Naive thymus-derived CD4-positive, alpha-beta T cell (primary cell): ENCODE data around the gene ITGB5. TPM values are rescaled to one million over a fixed set of nuclear protein-coding genes. Genes with fewer than 3 reads are reported as not detected.

Source experiments
- ATAC-seq: fragments of 150-1000 bp; cut with Tn5 transposase; 2 replicates; pipeline ENCODE4 v1.10.0; 2021; ENCODE audit warnings: mild to moderate bottlenecking, moderate library complexity
- CTCF ChIA-PET: fragments of 350-600 bp; sonication (Branson Sonifier 250); formaldehyde crosslinking; loops from one replicate; lab custom pipeline; 2021; ENCODE audit warnings: antibody characterized with exemption; lab: Charles Lee
- POLR2A ChIA-PET: fragments of 350-600 bp; sonication (Branson Sonifier 250); formaldehyde crosslinking; loops from one replicate; lab custom pipeline; 2021; ENCODE audit warnings: antibody characterized with exemption, inconsistent platforms; lab: Charles Lee
- DNase-seq, 9 donors: peaks; one replicate each; pipeline versions ENCODE4 v3.0.0 to v3.0.0-alpha.2; 2020 to 2022; ENCODE audit warnings: mixed read lengths in 1 of 9
- H3K27ac ChIP-seq: one replicate; pipeline ENCODE4 v1.7.0; 2013; ENCODE audit warnings: mild to moderate bottlenecking, low read depth, low read length, moderate library complexity
- H3K27me3 ChIP-seq, 2 donors: one replicate each; pipeline ENCODE4 v1.7.0; 2013; ENCODE audit warnings: low read length in 2 of 2, mild to moderate bottlenecking in 2 of 2, moderate library complexity in 2 of 2; ENCODE audit not compliant: control insufficient read depth in 2 of 2, insufficient read depth in 2 of 2
- H3K36me3 ChIP-seq, 3 experiments: 1 replicate in 2 of 3; 2 replicates in 1 of 3; pipeline ENCODE4 v1.7.0; 2013; ENCODE audit warnings: low read length in 3 of 3, mild to moderate bottlenecking in 3 of 3, moderate library complexity in 1 of 3; ENCODE audit not compliant: insufficient read depth in 3 of 3, control insufficient read depth in 2 of 3
- H3K4me1 ChIP-seq, 2 donors: one replicate each; pipeline ENCODE4 v1.7.0; 2013; ENCODE audit warnings: low read length in 2 of 2, mild to moderate bottlenecking in 2 of 2, moderate library complexity in 1 of 2; ENCODE audit not compliant: control insufficient read depth in 2 of 2, insufficient read depth in 2 of 2
- H3K4me3 ChIP-seq: 2 replicates; pipeline ENCODE4 v1.7.0; 2013; ENCODE audit warnings: mild to moderate bottlenecking, low read length
- H3K9me3 ChIP-seq, 3 experiments: 1 replicate in 2 of 3; 2 replicates in 1 of 3; pipeline ENCODE4 v1.7.0; 2013; ENCODE audit warnings: low read length in 3 of 3; ENCODE audit not compliant: control insufficient read depth in 2 of 3
- H3K27ac Mint-ChIP-seq, 9 donors: one replicate each; pipeline ENCODE4 v1.8.0; 2020 to 2022; ENCODE audit warnings: mixed read lengths in 9 of 9, mild to moderate bottlenecking in 8 of 9, moderate library complexity in 5 of 9, inconsistent platforms in 2 of 9
- H3K27me3 Mint-ChIP-seq, 5 donors: one replicate each; pipeline ENCODE4 v1.8.0; 2021 to 2022; ENCODE audit warnings: mixed read lengths in 5 of 5, mild to moderate bottlenecking in 1 of 5
- H3K36me3 Mint-ChIP-seq, 5 donors: one replicate each; pipeline ENCODE4 v1.8.0; 2020 to 2022; ENCODE audit warnings: mixed read lengths in 5 of 5, mild to moderate bottlenecking in 3 of 5, inconsistent platforms in 1 of 5
- H3K4me1 Mint-ChIP-seq, 7 donors: one replicate each; pipeline ENCODE4 v1.8.0; 2020 to 2022; ENCODE audit warnings: mixed read lengths in 7 of 7, mild to moderate bottlenecking in 3 of 7, inconsistent platforms in 1 of 7
- H3K4me3 Mint-ChIP-seq, 10 donors: one replicate each; pipeline ENCODE4 v1.8.0; 2020 to 2022; ENCODE audit warnings: mild to moderate bottlenecking in 10 of 10, mixed read lengths in 10 of 10, moderate library complexity in 6 of 10, inconsistent platforms in 2 of 10
- H3K9me3 Mint-ChIP-seq, 11 donors: one replicate each; pipeline ENCODE4 v1.8.0; 2020 to 2022; ENCODE audit warnings: mixed read lengths in 11 of 11, mild to moderate bottlenecking in 4 of 11, inconsistent platforms in 1 of 11, moderate library complexity in 1 of 11
- intact Hi-C, 2 donors: fragments of 100-400 bp; cut with micrococcal nuclease; formaldehyde crosslinking; loops; one replicate each; pipeline ENCODE4 v1.15.1; 2023
- polyA plus RNA-seq, 2 donors: library from polyadenylated mRNA; unstranded; fragments of 300-500 nt; fragmentation: Illumina TruSeq; gene quantifications; one replicate each; pipeline ENCODE4 v1.2.3, GENCODE V29; 2021
- total RNA-seq, 6 experiments: library from RNA in 5 of 6; stranded (reverse) in 5 of 6; gene quantifications; 1 replicate in 5 of 6; 2 replicates in 1 of 6; pipeline ENCODE4 v1.2.3 and lab custom pipeline; 2021 to 2026

Gene ITGB5
- total and polyA plus RNA-seq, 7 experiments from 2014 or later = 0.29 to 3.5 (median 2.1) TPM; not detected in 2

DNA sequence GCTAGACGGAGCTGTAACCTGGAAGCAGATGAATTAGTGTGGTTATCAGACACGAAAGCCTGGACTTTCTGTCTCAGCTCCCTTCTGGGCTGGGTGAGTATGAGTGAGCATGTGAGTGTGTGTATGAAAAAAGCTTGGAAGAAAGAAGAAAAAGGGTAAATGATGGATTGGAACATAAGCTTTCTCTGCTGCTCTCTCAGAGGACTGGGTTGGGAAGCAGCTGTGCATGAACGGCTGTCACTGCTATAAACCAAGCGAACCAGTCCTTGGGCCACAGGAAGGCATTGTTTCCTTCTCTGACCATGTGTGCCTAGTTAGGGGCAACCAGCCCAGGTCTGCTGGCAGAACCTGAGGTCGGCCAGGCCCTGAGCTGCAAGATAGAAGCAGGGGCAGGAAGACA, 119.9 kb downstream of the ITGB5 start:
- no peaks in the 10 kb centered on the region for H3K9me3 ChIP-seq
- Mint-ChIP-seq H3K27ac (peak overlapping the region in 1 of 9 donors; percentile 30), H3K27me3 (peaks cover 0 to 12% (median 8%) of the 10 kb centered on the region in 5 donors), H3K36me3 (no peaks in the 10 kb centered on the region), H3K4me1 (no peaks in the 10 kb centered on the region), H3K4me3 (no peak overlapping the region), H3K9me3 (no peaks in the 10 kb centered on the region)
- ChIA-PET CTCF (interaction anchor here (1.8 kb wide), 1 partner anchor 134 kb away, joined by 7 read pairs; no protein-coding TSS in a partner anchor), POLR2A (no interaction called here)
- H3K36me3 ChIP-seq = no peaks in the 10 kb centered on the region
- H3K4me1 ChIP-seq = no peaks in the 10 kb centered on the region
- ATAC-seq (no peak), DNase-seq (no peak)
- no peak overlapping the region for H3K27ac ChIP-seq
- intact Hi-C loops = loop anchor here in 1 of 2 donors (10.0 kb wide), 1 partner anchor 378 kb away; no protein-coding TSS in a partner anchor
- H3K4me3 ChIP-seq = no peak overlapping the region
- no peaks in the 10 kb centered on the region for H3K27me3 ChIP-seq

DNA sequence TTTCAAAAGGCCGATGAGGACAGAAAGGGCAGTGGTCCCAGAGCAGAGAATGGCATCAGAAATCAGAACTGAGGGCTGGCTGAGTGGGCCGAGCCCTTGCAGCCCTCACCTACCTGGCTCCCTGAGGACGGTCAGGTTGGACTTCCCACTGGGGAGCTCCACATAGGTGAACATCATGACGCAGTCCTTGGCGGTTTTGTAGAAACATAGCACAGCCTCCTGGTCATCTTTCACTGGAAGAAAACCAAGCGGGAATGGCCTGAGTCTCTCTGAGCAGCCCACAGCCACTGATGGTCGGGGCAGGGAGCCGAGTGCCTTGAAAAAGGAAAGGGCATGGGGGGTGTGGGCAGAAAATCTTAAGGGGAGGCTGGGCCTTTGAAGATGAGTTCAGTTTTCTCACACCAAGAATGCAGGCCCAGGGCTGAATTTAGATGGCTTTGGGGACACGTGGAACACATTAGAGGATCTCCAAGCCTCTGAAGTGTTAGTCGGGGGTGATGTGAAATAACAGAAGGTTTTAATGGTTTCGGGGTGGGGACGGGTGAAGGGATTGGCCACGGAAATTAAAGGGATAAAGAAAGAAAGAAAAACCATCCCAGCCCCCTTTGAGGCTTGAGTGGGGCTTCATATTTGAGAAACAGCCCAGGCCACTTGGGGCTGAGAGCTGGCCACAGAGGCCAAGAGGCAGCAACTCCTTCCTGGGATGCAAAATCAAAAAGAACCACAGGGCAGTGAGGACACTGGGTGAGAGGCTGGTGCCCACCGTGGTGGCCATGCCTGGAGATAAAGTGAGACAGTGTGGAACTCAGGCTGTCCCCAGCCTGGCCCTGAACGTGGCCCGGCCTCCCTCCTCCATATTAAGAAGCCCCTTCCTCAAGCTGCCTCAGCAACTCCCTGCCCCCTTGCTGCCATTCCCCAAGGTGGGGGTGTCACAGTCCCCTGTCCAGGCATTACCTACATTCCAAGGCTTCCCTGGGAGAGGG, 120.8 kb downstream of the ITGB5 start:
- POLR2A ChIA-PET = no interaction called here

DNA sequence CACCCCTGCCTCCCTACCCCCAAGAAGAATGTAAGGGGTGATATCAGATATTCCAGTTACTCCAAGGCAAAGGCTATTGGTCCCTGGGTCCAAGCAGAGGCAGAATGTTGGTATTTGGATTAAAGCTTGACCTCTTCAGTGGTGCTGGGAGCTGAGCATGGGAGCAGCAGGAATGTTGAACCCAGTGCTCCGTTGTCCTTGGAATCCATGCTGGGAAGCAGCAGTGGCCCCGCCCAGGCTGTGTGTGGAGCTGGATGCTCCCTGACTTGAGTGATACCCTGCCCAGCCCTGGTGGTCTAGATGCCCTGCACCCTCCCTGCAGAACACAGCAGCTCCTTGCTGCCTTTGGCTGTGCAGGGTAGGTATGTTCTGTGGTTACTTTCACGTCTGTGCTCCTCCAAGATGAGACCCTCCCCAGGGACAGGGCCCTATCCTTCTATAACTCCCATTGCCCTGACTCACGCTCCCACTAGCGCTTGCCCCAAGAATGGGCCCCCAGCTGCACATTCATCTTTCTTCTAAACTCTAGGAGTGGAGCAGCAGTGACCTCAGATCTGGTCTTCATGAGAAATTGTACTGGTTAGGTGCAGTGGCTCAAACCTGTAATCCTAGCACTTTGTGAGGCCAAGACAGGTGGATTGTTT, 121.8 kb downstream of the ITGB5 start:
- H3K9me3 Mint-ChIP-seq = no peaks in the 10 kb centered on the region
- H3K27ac Mint-ChIP-seq = no peak overlapping the region
- intact Hi-C loops = loop anchor here in 1 of 2 donors (10.0 kb wide), 1 partner anchor 379 kb away; no protein-coding TSS in a partner anchor

More for the DNA sequence above, 120.8 kb downstream of the ITGB5 start:
- no peaks in the 10 kb centered on the region for H3K4me1 ChIP-seq
- no peak overlapping the region for H3K27ac ChIP-seq
- no peak for DNase-seq
- H3K9me3 Mint-ChIP-seq = no peaks in the 10 kb centered on the region
- H3K9me3 ChIP-seq = no peaks in the 10 kb centered on the region
- no peaks in the 10 kb centered on the region for H3K36me3 ChIP-seq
- peaks cover 0 to 4% (median 1%) of the 10 kb centered on the region in 7 donors for H3K4me1 Mint-ChIP-seq
- H3K4me3 Mint-ChIP-seq = no peak overlapping the region
- no peak overlapping the region for H3K4me3 ChIP-seq
- no peak for ATAC-seq
- intact Hi-C loops = loop anchor here in 1 of 2 donors (10.0 kb wide), 1 partner anchor 378 kb away; no protein-coding TSS in a partner anchor
- CTCF ChIA-PET = no interaction called here
- no peaks in the 10 kb centered on the region for H3K27me3 ChIP-seq
- H3K27me3 Mint-ChIP-seq = peaks cover 0 to 6% (median 6%) of the 10 kb centered on the region in 5 donors
- no peaks in the 10 kb centered on the region for H3K36me3 Mint-ChIP-seq
- H3K27ac Mint-ChIP-seq = peak overlapping the region in 1 of 9 donors; percentile 65

DNA sequence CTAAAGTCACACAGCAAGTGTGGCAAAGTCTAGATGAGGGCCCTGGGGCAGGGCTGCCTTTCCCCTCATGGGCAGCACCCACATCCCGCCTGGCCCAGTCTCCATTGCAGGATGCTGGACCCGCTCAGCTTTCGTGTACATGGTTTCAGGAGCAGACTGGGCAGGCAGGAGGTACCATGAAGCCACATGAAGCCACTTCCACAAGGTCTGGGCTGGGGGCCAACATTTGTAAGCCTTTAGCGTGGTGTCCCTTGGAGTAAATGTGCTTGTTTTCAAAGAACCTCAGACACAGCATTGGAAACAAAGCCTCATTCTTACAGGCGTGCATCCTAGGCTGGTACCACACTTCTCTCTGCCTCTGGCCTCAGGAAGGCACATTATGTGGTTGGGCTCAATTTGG, 122.4 kb downstream of the ITGB5 start:
- Histone ChIP-seq H3K9me3 (no peaks in the 10 kb centered on the region), H3K4me3 (no peak overlapping the region), H3K27me3 (no peaks in the 10 kb centered on the region), H3K27ac (no peak overlapping the region), H3K36me3 (no peaks in the 10 kb centered on the region), H3K4me1 (no peaks in the 10 kb centered on the region)
- Mint-ChIP-seq H3K27ac (no peak overlapping the region), H3K36me3 (no peaks in the 10 kb centered on the region), H3K4me3 (no peak overlapping the region), H3K9me3 (no peaks in the 10 kb centered on the region), H3K27me3 (peaks cover 0 to 6% (median 0%) of the 10 kb centered on the region in 5 donors), H3K4me1 (peaks cover 0 to 7% (median 5%) of the 10 kb centered on the region in 7 donors)
- intact Hi-C loops = loop anchor here (5.0 to 10.0 kb wide), 4 partner anchors 233 to 823 kb away; no protein-coding TSS in a partner anchor
- CTCF ChIA-PET = no interaction called here
- POLR2A ChIA-PET = no interaction called here
- DNase-seq (no peak), ATAC-seq (no peak)

More for the DNA sequence above, 121.8 kb downstream of the ITGB5 start:
- Histone ChIP-seq H3K27ac (no peak overlapping the region), H3K4me3 (no peak overlapping the region), H3K4me1 (no peaks in the 10 kb centered on the region), H3K27me3 (no peaks in the 10 kb centered on the region), H3K9me3 (no peaks in the 10 kb centered on the region), H3K36me3 (no peaks in the 10 kb centered on the region)
- ATAC-seq (no peak), DNase-seq (no peak)
- ChIA-PET CTCF (interaction anchor here (0.6 kb wide), 1 partner anchor 172 kb away, joined by 4 read pairs; no protein-coding TSS in a partner anchor), POLR2A (no interaction called here)
- peaks cover 0 to 7% (median 5%) of the 10 kb centered on the region in 7 donors for H3K4me1 Mint-ChIP-seq
- no peaks in the 10 kb centered on the region for H3K36me3 Mint-ChIP-seq
- H3K27me3 Mint-ChIP-seq = peaks cover 0 to 6% (median 0%) of the 10 kb centered on the region in 5 donors
- H3K4me3 Mint-ChIP-seq = no peak overlapping the region

DNA sequence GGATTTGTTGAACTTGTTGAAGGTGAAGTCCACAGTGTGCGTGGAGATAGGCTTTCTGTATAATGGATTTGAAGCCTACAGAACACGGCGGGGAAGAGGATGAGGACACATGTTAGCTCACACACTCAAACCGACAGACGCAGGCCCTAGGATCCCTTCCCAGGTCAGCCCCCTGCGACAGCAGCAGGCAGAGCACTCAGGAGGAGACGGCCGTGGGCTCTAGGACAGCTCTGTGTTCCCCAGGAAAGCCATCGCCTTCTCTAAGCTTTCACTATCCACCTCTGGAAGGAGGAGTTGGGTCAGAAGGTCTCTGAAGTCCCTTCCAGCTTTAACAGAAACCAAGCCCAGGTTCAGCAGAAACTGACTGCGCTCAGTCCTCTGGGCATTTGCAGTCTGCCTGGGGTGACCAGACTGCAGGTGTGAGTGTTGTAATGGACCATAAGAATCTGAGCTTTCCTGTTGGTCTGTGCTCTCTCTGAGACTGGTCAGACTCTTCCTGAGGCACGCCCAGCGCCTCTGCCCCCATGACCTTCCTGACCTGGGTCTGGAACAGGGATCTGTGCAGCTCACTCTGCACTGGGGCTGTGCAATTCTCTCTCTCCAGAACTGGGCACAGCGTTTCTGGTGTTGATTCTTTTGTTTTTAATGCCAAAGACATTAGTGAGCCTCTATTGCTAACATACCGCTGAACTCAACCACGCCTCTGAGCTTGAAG, 123.4 kb downstream of the ITGB5 start:
- peak overlapping the region in 1 of 9 donors; percentile 72 for H3K27ac Mint-ChIP-seq
- ATAC-seq = no peak
- DNase-seq = no peak
- no peaks in the 10 kb centered on the region for H3K4me1 ChIP-seq
- H3K4me3 Mint-ChIP-seq = no peak overlapping the region
- H3K27me3 ChIP-seq = no peaks in the 10 kb centered on the region
- no peaks in the 10 kb centered on the region for H3K36me3 Mint-ChIP-seq
- ChIA-PET CTCF (interaction anchor here (1.3 kb wide), 1 partner anchor 138 kb away, joined by 17 read pairs; no protein-coding TSS in a partner anchor), POLR2A (no interaction called here)
- no peak overlapping the region for H3K4me3 ChIP-seq
- peaks cover 0 to 6% (median 0%) of the 10 kb centered on the region in 5 donors for H3K27me3 Mint-ChIP-seq
- intact Hi-C loops = loop anchor here (5.0 to 10.0 kb wide), 4 partner anchors 234 to 824 kb away; no protein-coding TSS in a partner anchor
- H3K9me3 ChIP-seq = no peaks in the 10 kb centered on the region
- peaks cover 0 to 7% (median 5%) of the 10 kb centered on the region in 7 donors for H3K4me1 Mint-ChIP-seq
- H3K9me3 Mint-ChIP-seq = no peaks in the 10 kb centered on the region
- no peak overlapping the region for H3K27ac ChIP-seq
- H3K36me3 ChIP-seq = no peaks in the 10 kb centered on the region

DNA sequence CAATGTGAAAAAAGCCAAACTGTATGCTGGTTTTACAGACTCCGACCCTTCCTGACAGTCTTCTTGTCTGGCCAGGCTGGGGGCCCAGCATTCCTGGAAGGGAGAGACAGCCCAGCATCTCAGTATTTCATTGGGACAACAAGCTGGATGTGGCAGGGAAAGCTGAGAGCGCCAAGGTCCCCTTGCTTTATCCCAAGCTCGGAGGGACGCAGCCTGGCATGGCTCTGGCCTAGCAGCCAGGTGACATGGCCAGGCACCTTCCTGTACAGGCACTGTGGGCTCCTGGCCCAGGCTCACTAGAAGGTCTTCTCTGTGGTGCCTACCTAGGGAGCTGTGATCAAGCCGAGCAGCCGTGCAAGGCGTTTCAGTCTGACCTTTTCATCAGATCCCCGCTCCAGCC, 124.0 kb downstream of the ITGB5 start:
- Mint-ChIP-seq H3K9me3 (no peaks in the 10 kb centered on the region), H3K4me3 (no peak overlapping the region), H3K27me3 (peaks cover 0 to 6% (median 0%) of the 10 kb centered on the region in 5 donors), H3K4me1 (peaks cover 0 to 7% (median 5%) of the 10 kb centered on the region in 7 donors), H3K36me3 (no peaks in the 10 kb centered on the region), H3K27ac (no peak overlapping the region)
- no peak overlapping the region for H3K4me3 ChIP-seq
- H3K27me3 ChIP-seq = no peaks in the 10 kb centered on the region
- ChIA-PET CTCF (interaction anchor here (1.3 to 4.9 kb wide), 2 partner anchors 139 to 140 kb away, joined by 17 to 73 read pairs; no protein-coding TSS in a partner anchor), POLR2A (no interaction called here)
- intact Hi-C loops = loop anchor here (5.0 to 10.0 kb wide), 4 partner anchors 234 to 824 kb away; no protein-coding TSS in a partner anchor
- DNase-seq = no peak
- no peaks in the 10 kb centered on the region for H3K36me3 ChIP-seq
- no peaks in the 10 kb centered on the region for H3K4me1 ChIP-seq
- no peak for ATAC-seq
- no peaks in the 10 kb centered on the region for H3K9me3 ChIP-seq
- H3K27ac ChIP-seq = no peak overlapping the region
